Hepatocyte (in vitro differentiated cells): ENCODE measurements around the gene LCN15. TPM values are rescaled to one million over a fixed set of nuclear protein-coding genes. Genes with fewer than 3 reads are reported as not detected.

Experiments used
- DNase-seq: peaks from one replicate; pipeline ENCODE4 v3.0.0-alpha.2; 2016; ENCODE audit warnings: low spot score
- H2AFZ ChIP-seq: fragments of 200-600 bp; sonication (generic); 2 replicates; pipeline ENCODE4 v1.6.0; 2016; ENCODE audit warnings: antibody characterized with exemption, mild to moderate bottlenecking
- H3K27ac ChIP-seq: fragments of 200-600 bp; sonication (generic); 2 replicates; pipeline ENCODE4 v1.5.1; 2016; ENCODE audit warnings: mild to moderate bottlenecking
- H3K27me3 ChIP-seq: fragments of 200-600 bp; sonication (generic); 2 replicates; pipeline ENCODE4 v1.6.1; 2016
- H3K36me3 ChIP-seq: fragments of 200-600 bp; sonication (generic); replicated peaks from 2 replicates; pipeline ENCODE4 v1.5.1; 2016; ENCODE audit warnings: low read depth; ENCODE audit not compliant: insufficient read depth
- H3K4me1 ChIP-seq: fragments of 200-600 bp; sonication (generic); 2 replicates; pipeline ENCODE4 v1.5.1; 2016; ENCODE audit warnings: mild to moderate bottlenecking, moderate library complexity; ENCODE audit not compliant: insufficient read depth
- H3K4me2 ChIP-seq: fragments of 200-600 bp; sonication (generic); 2 replicates; pipeline ENCODE4 v1.6.0; 2016
- H3K4me3 ChIP-seq: fragments of 200-600 bp; sonication (generic); 2 replicates; pipeline ENCODE4 v1.5.1; 2016; ENCODE audit warnings: mild to moderate bottlenecking
- H3K79me2 ChIP-seq: fragments of 200-600 bp; sonication (generic); 2 replicates; pipeline ENCODE4 v1.6.0; 2017; ENCODE audit warnings: mild to moderate bottlenecking
- H3K9me2 ChIP-seq: fragments of 200-600 bp; sonication (generic); replicated peaks from 2 replicates; pipeline ENCODE4 v1.6.0; 2017; ENCODE audit warnings: mild to moderate bottlenecking; ENCODE audit not compliant: insufficient read depth
- H3K9me3 ChIP-seq: fragments of 200-600 bp; sonication (generic); 2 replicates; pipeline ENCODE4 v1.5.1; 2016; ENCODE audit warnings: low read depth, mild to moderate bottlenecking
- H4K20me1 ChIP-seq: fragments of 200-600 bp; sonication (generic); 2 replicates; pipeline ENCODE4 v1.6.0; 2016; ENCODE audit warnings: mild to moderate bottlenecking; ENCODE audit not compliant: insufficient read depth, poor library complexity, severe bottlenecking
- CTCF ChIP-seq: fragments of 200-600 bp; sonication (generic); IDR thresholded peaks from 2 replicates; pipeline ENCODE4 v1.5.1; 2016; ENCODE audit warnings: antibody characterized with exemption, mild to moderate bottlenecking; ENCODE audit not compliant: poor library complexity
- EZH2 ChIP-seq: fragments of 200-600 bp; sonication (generic); IDR thresholded peaks from 2 replicates; pipeline ENCODE4 v1.6.1; 2016; ENCODE audit warnings: antibody characterized with exemption, mild to moderate bottlenecking, borderline replicate concordance
- EZH2phosphoT487 ChIP-seq: fragments of 200-600 bp; sonication (generic); IDR thresholded peaks from one replicate; pipeline ENCODE4 v1.6.1; 2018; ENCODE audit warnings: antibody characterized with exemption, mild to moderate bottlenecking, low read depth, moderate library complexity; ENCODE audit not compliant: unreplicated experiment, severe bottlenecking
- WGBS: methylation state at CpG from one replicate; pipeline ENCODE4 v1.1.6; 2016; ENCODE audit warnings: low lambda C conversion rate; ENCODE audit errors: missing lambda C conversion rate; 5-methylcytosine and 5-hydroxymethylcytosine counted together
- polyA plus RNA-seq: library from polyadenylated mRNA; unstranded; fragments of >200 nt; fragmentation: Nextera tagmentation; extraction: Ambion mirVana; gene quantifications from 2 replicates; pipeline ENCODE4 v1.2.1, GENCODE V29; 2016
- total RNA-seq: library from RNA; depleted of rRNA; stranded (reverse); fragments of >200 nt; gene quantifications from 2 replicates; pipeline ENCODE4 v1.2.3, GENCODE V29; 2014

LCN15 gene
- total and polyA plus RNA-seq, 2 experiments from 2014 or later: 1.4 to 1.5 TPM

- no peaks in the 10 kb centered on the region for H3K9me2 ChIP-seq
- H3K4me1 ChIP-seq: peaks cover 43% of the 10 kb centered on the region
- no peak overlapping the region for H3K27ac ChIP-seq
- no peaks in the 10 kb centered on the region for H4K20me1 ChIP-seq
- H3K27me3 ChIP-seq: no peaks in the 10 kb centered on the region
- no peak overlapping the region for H3K4me2 ChIP-seq
- no peak overlapping the region for H2AFZ ChIP-seq
- H3K4me3 ChIP-seq: no peak overlapping the region
- DNase-seq: no peak
- 95% methylated on average over 6 of the region's 6 CpGs for WGBS
- no peaks in the 10 kb centered on the region for H3K36me3 ChIP-seq
- peaks cover 31% of the 10 kb centered on the region for H3K79me2 ChIP-seq
- TF ChIP-seq CTCF (no peak), EZH2 (no peak), EZH2phosphoT487 (no peak)
- no peaks in the 10 kb centered on the region for H3K9me3 ChIP-seq
These were observed 38.0 kb upstream of the LCN15 start for GRCh38 chr9:136802321-136802720.

DNA sequence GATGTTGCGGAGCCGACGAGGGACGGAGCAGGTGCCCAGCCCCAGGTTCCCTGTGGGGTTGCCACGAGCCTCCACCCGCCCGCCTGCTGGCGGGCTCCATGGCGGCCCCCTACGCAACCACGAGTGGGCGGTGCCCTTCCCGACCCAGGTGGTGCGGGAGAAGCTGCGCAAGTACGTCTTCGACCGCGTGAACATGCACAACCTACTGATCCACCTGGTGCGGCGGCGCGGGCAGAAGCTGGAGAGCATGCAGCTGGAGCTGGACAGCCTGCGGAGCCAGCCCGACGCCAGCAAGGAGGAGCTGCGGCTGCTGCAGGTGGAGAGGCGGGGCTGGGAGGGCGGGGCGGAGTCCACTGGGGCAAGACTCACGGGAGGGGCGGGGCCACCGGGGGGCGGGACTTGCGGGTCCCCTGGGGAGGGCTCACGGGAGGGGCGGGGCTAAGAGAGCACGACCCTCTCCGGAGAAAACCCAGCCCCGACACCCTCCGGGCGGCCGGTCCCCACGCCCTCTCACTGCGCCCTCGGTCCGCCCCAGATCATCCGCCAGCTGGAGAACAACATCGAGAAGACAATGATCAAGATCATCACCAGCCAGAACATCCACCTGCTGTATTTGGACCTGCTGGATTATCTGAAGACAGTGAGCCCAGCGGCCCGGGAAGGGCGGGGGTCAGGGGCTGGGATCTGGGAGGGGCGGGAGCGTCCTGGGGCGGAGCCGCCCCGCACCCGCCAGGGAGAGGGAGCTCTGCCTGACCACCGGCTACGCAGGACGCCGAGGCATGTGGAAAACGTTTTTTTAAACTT is 35.7 kb upstream of the LCN15 start:
- WGBS: under 1% methylated on average over 45 of the region's 63 CpGs
- Histone ChIP-seq H2AFZ (no peak overlapping the region), H3K79me2 (peaks cover 19% of the 10 kb centered on the region), H3K4me1 (peaks cover 46% of the 10 kb centered on the region), H3K27me3 (no peaks in the 10 kb centered on the region), H3K9me2 (no peaks in the 10 kb centered on the region), H3K27ac (peak overlapping the region; percentile 97), H3K9me3 (no peaks in the 10 kb centered on the region), H4K20me1 (no peaks in the 10 kb centered on the region), H3K4me3 (peak overlapping the region; percentile 45), H3K36me3 (no peaks in the 10 kb centered on the region), H3K4me2 (peak overlapping the region; percentile 87)
- peak; percentile 97 for DNase-seq
- TF ChIP-seq CTCF: no peak
- no peak for TF ChIP-seq EZH2phosphoT487
- no peak for TF ChIP-seq EZH2

GRCh38 chr9:136799079-136799853 is 34.9 kb upstream of the LCN15 start:
- Histone ChIP-seq H3K4me1 (peaks cover 49% of the 10 kb centered on the region), H2AFZ (no peak overlapping the region), H3K9me2 (no peaks in the 10 kb centered on the region)

More at GRCh38 chr9:136799079-136799853, 34.9 kb upstream of the LCN15 start:
- peak overlapping the region; percentile 29 for H3K4me3 ChIP-seq
- H3K27ac ChIP-seq: peak overlapping the region; percentile 97
- H4K20me1 ChIP-seq: no peaks in the 10 kb centered on the region
- WGBS: 35% methylated on average over 31 of the region's 35 CpGs
- peak; percentile 79 for DNase-seq
- no peaks in the 10 kb centered on the region for H3K36me3 ChIP-seq
- H3K27me3 ChIP-seq: no peaks in the 10 kb centered on the region
- H3K4me2 ChIP-seq: peak overlapping the region; percentile 87
- H3K79me2 ChIP-seq: peaks cover 25% of the 10 kb centered on the region
- no peak for TF ChIP-seq CTCF
- TF ChIP-seq EZH2phosphoT487: no peak
- no peak for TF ChIP-seq EZH2
- no peaks in the 10 kb centered on the region for H3K9me3 ChIP-seq
